HepG2 (cell line): Measurements from ENCODE around the gene SULT6B1. TPM values are rescaled to one million over a fixed set of nuclear protein-coding genes. Genes with fewer than 3 reads are reported as not detected.
A peak's percentile ranks its signal among the peaks of the same experiment; 100 is the strongest.

Experiments used
- ATF7-NPFF ChIP-seq: sonication (generic); formaldehyde crosslinking; IDR thresholded peaks from 2 replicates; pipeline ENCODE4 v1.8.1; 2023; ENCODE audit warnings: mild to moderate bottlenecking, low read depth, missing genetic modification reagents, moderate library complexity
- EHMT2 ChIP-seq: fragments of 200-600 bp; sonication (generic); IDR thresholded peaks from 2 replicates; pipeline ENCODE4 v1.7.0; 2017; ENCODE audit warnings: antibody characterized with exemption, low read depth, low read length, borderline replicate concordance
- ELF3 ChIP-seq: IDR thresholded peaks from 2 replicates; pipeline ENCODE4 v1.6.1; 2016; ENCODE audit warnings: missing genetic modification reagents, missing compliant biosample characterization
- GTF3A ChIP-seq: sonication (generic); formaldehyde crosslinking; conservative IDR thresholded peaks from 2 replicates; pipeline ENCODE4 v1.4.0; 2020; ENCODE audit warnings: mild to moderate bottlenecking, missing genetic modification reagents
- HNRNPH1 ChIP-seq: fragments of 200-400 bp; formaldehyde crosslinking; optimal IDR thresholded peaks from 2 replicates; pipeline ENCODE3; 2017; ENCODE audit warnings: mild to moderate bottlenecking, low read depth, low read length
- KDM4B ChIP-seq: sonication (generic); formaldehyde crosslinking; IDR thresholded peaks from 2 replicates; pipeline ENCODE4 v1.4.0; 2020; ENCODE audit warnings: missing genetic modification reagents
- KDM5A ChIP-seq: fragments of 200-600 bp; sonication (generic); IDR thresholded peaks from 2 replicates; pipeline ENCODE4 v1.7.0; 2018; ENCODE audit warnings: antibody characterized with exemption, mild to moderate bottlenecking, low read length, borderline replicate concordance
- KLF12 ChIP-seq: sonication (generic); formaldehyde crosslinking; IDR thresholded peaks from 2 replicates; pipeline ENCODE4 v1.4.0; 2020; ENCODE audit warnings: missing genetic modification reagents, borderline replicate concordance
- MAZ ChIP-seq, 2 experiments: sonication (generic) in 1 of 2; formaldehyde crosslinking in 1 of 2; IDR thresholded peaks; 2 replicates each; pipeline versions ENCODE4 v1.5.0 to v1.6.1; 2012 to 2020; ENCODE audit warnings: low read depth in 2 of 2, mild to moderate bottlenecking in 2 of 2, borderline replicate concordance in 1 of 2, improper control_type of control experiment in 1 of 2, low read length in 1 of 2, missing genetic modification reagents in 1 of 2, moderate library complexity in 1 of 2
- NFKB2 ChIP-seq: sonication (generic); formaldehyde crosslinking; IDR thresholded peaks from 2 replicates; pipeline ENCODE4 v1.4.0; 2020; ENCODE audit warnings: missing genetic modification reagents, borderline replicate concordance
- PAF1 ChIP-seq: IDR thresholded peaks from 2 replicates; pipeline ENCODE4 v1.6.1; 2016; ENCODE audit warnings: missing genetic modification reagents, missing compliant biosample characterization
- PLSCR1 ChIP-seq: sonication (generic); formaldehyde crosslinking; IDR thresholded peaks from 2 replicates; pipeline ENCODE4 v1.5.0; 2020; ENCODE audit warnings: missing genetic modification reagents, mild to moderate bottlenecking, borderline replicate concordance
- PPARG ChIP-seq: conservative IDR thresholded peaks from 2 replicates; pipeline ENCODE4 v1.6.1; 2016; ENCODE audit warnings: missing biosample characterization, missing genetic modification reagents
- RARA ChIP-seq: IDR thresholded peaks from 2 replicates; pipeline ENCODE4 v1.6.1; 2016; ENCODE audit warnings: missing genetic modification reagents, missing compliant biosample characterization
- RBM39 ChIP-seq: fragments of 200-400 bp; formaldehyde crosslinking; IDR thresholded peaks from one replicate; pipeline ENCODE4 v1.6.1; 2018; ENCODE audit warnings: antibody characterized with exemption, mild to moderate bottlenecking, low read depth, low read length; ENCODE audit not compliant: poor library complexity, severe bottlenecking
- SNAI1 ChIP-seq: sonication (generic); formaldehyde crosslinking; IDR thresholded peaks from 2 replicates; pipeline ENCODE4 v1.5.0; 2020; ENCODE audit warnings: mild to moderate bottlenecking, missing genetic modification reagents, borderline replicate concordance
- SOX5 ChIP-seq: IDR thresholded peaks from 2 replicates; pipeline ENCODE4 v1.6.1; 2016; ENCODE audit warnings: borderline replicate concordance
- SP5 ChIP-seq: IDR thresholded peaks from 2 replicates; pipeline ENCODE4 v1.6.1; 2016; ENCODE audit warnings: low read depth, borderline replicate concordance
- TIGD3 ChIP-seq: sonication (generic); formaldehyde crosslinking; IDR thresholded peaks from 2 replicates; pipeline ENCODE4 v1.5.1; 2020; ENCODE audit warnings: mild to moderate bottlenecking, missing genetic modification reagents, borderline replicate concordance
- ZFP1 ChIP-seq: IDR thresholded peaks from 2 replicates; pipeline ENCODE4 v1.6.1; 2016
- ZFP36 ChIP-seq: fragments of 150-350 bp; IDR thresholded peaks from 2 replicates; pipeline ENCODE4 v1.6.1; 2018; ENCODE audit warnings: borderline replicate concordance, low read length, low read depth; ENCODE audit not compliant: partially characterized antibody
- ZKSCAN1 ChIP-seq: fragments of 150-350 bp; IDR thresholded peaks from 2 replicates; pipeline ENCODE4 v1.6.1; 2014; ENCODE audit warnings: low read length
- ZNF143 ChIP-seq: sonication (generic); formaldehyde crosslinking; IDR thresholded peaks from 2 replicates; pipeline ENCODE4 v1.4.0; 2020; ENCODE audit warnings: missing genetic modification reagents
- ZNF160 ChIP-seq: sonication (generic); formaldehyde crosslinking; IDR thresholded peaks from 2 replicates; pipeline ENCODE4 v1.8.0; 2022; ENCODE audit warnings: mild to moderate bottlenecking, inconsistent platforms, missing genetic modification reagents
- ZNF749 ChIP-seq: sonication (generic); formaldehyde crosslinking; IDR thresholded peaks from 2 replicates; pipeline ENCODE4 v1.8.0; 2022; ENCODE audit warnings: mild to moderate bottlenecking, missing genetic modification reagents, moderate library complexity, borderline replicate concordance
- ZXDC ChIP-seq: sonication (generic); formaldehyde crosslinking; IDR thresholded peaks from 2 replicates; pipeline ENCODE4 v1.5.0; 2020; ENCODE audit warnings: mild to moderate bottlenecking, missing genetic modification reagents
- polyA plus RNA-seq, 8 experiments: library from polyadenylated mRNA; depleted of rRNA in 3 of 8; stranded (reverse) in 7 of 8; unstranded in 1 of 8; fragments of >200 nt; fragmentation: Illumina TruSeq in 4 of 8; extraction: Trizol in 4 of 8; gene quantifications; 2 replicates each; pipeline versions ENCODE4 v1.2.1 to v1.2.3, GENCODE V29; 2011 to 2016; ENCODE audit warnings: low read depth in 4 of 8, missing spikeins in 1 of 8, mixed read lengths in 1 of 8; ENCODE audit not compliant: insufficient read depth in 1 of 8
- total RNA-seq, 5 experiments: library from RNA; depleted of rRNA; stranded (reverse); fragments of >200 nt; fragmentation: Illumina TruSeq; extraction: Trizol; gene quantifications; 2 replicates each; pipeline ENCODE4 v1.2.3, GENCODE V29; 2016; ENCODE audit warnings: low read depth in 1 of 5

The SULT6B1 gene
- total and polyA plus RNA-seq, 2 of the 13 experiments (the other 11 are each of a cell fraction or from before 2014, with no cell fraction given), result not detected

GRCh38 chr2:37156857-37157714 is 31.4 kb downstream of the SULT6B1 start, which contains the start of gene EIF2AK2 (continued):
- no peak for TF ChIP-seq TIGD3 (CRISPR knock-in tag)
- no peak for TF ChIP-seq ZFP36
- TF ChIP-seq ZFP1 (CRISPR knock-in tag), result no peak
- TF ChIP-seq KLF12 (CRISPR knock-in tag), result peak; percentile 29; the same call in 1 of the 2 replicates
- no peak for TF ChIP-seq KDM4B
- TF ChIP-seq ZNF749, result no peak
- no peak for TF ChIP-seq GTF3A (CRISPR knock-in tag)
- peak; percentile 51; the same call in 1 of the 2 replicates for TF ChIP-seq NFKB2 (CRISPR knock-in tag)
- no peak for TF ChIP-seq ZXDC (CRISPR knock-in tag)
- no peak for TF ChIP-seq SNAI1 (CRISPR knock-in tag)
- TF ChIP-seq PPARG (CRISPR knock-in tag), result no peak
- peak; percentile 90 for TF ChIP-seq RBM39
- TF ChIP-seq HNRNPH1, result no peak
- no peak for TF ChIP-seq ELF3 (CRISPR knock-in tag)
- TF ChIP-seq ATF7-NPFF, result peak; percentile 80; the same call in 1 of the 2 replicates
- TF ChIP-seq RARA (CRISPR knock-in tag), result no peak
- no peak for TF ChIP-seq PAF1
- no peak; the same call in 1 of the 2 replicates for TF ChIP-seq ZNF160
- no peak for TF ChIP-seq ZNF143 (CRISPR knock-in tag)
- TF ChIP-seq SOX5 (CRISPR knock-in tag), result no peak
- no peak; the same call in 1 of the 2 replicates for TF ChIP-seq KDM5A
- peak; percentile 38; the same call in 1 of the 2 replicates for TF ChIP-seq MAZ (IDR thresholded peaks at IDR 0.05; ENCODE audit: borderline replicate concordance, low read depth, low read length)
- TF ChIP-seq MAZ (CRISPR knock-in tag; IDR thresholded peaks at IDR 0.05; ENCODE audit: low read depth), result peak; percentile 51; the same call in 1 of the 2 replicates
- no peak for TF ChIP-seq PLSCR1 (CRISPR knock-in tag)
- no peak for TF ChIP-seq EHMT2
- no peak for TF ChIP-seq SP5 (CRISPR knock-in tag)
- TF ChIP-seq ZKSCAN1, result no peak
